ENCODE data around the gene DCUN1D4.
"Not testable (repeated sequence)": the region's sequence is repeated elsewhere in the genome, so short reads cannot be mapped to it uniquely, and the experiment has no call there.

Gene DCUN1D4

GRCh38 chr4:51855751-51856150 is 12.8 kb downstream of the DCUN1D4 start:
- no peak for DNase-seq

GRCh38 chr4:51858605-51859202 is 15.8 kb downstream of the DCUN1D4 start:
- no peak for DNase-seq

GRCh38 chr4:51859476-51860031 is 16.6 kb downstream of the DCUN1D4 start:
- no peak for DNase-seq

GRCh38 chr4:51862199-51862598 is 19.2 kb downstream of the DCUN1D4 start:
- no peak for DNase-seq

- no peak for DNase-seq
Observed at GRCh38 chr4:51862781-51863180, 19.8 kb downstream of the DCUN1D4 start.

- no peak for DNase-seq
Observed at GRCh38 chr4:51865717-51866116, 22.8 kb downstream of the DCUN1D4 start.

GRCh38 chr4:51866835-51867234 is 23.9 kb downstream of the DCUN1D4 start:
- no peak for DNase-seq

GRCh38 chr4:51867689-51868448 is 24.9 kb downstream of the DCUN1D4 start:
- DNase-seq, result no peak

GRCh38 chr4:51868449-51868847 is 25.5 kb downstream of the DCUN1D4 start:
- no peak for DNase-seq

GRCh38 chr4:51870441-51871188 is 27.7 kb downstream of the DCUN1D4 start:
- no peak for DNase-seq

- DNase-seq, result no peak
Observed at GRCh38 chr4:51872283-51872997, 29.5 kb downstream of the DCUN1D4 start.

GRCh38 chr4:51874551-51874950 is 31.6 kb downstream of the DCUN1D4 start:
- DNase-seq, result no peak

GRCh38 chr4:51878431-51878830 is 35.5 kb downstream of the DCUN1D4 start:
- DNase-seq, result no peak

GRCh38 chr4:51880016-51880915 is 37.3 kb downstream of the DCUN1D4 start:
- no peak for DNase-seq

GRCh38 chr4:51884055-51884454 is 41.1 kb downstream of the DCUN1D4 start:
- no peak for DNase-seq

- no peak for DNase-seq
Observed at GRCh38 chr4:51884606-51885005, 41.7 kb downstream of the DCUN1D4 start.

- DNase-seq, result no peak
Observed at GRCh38 chr4:51885363-51885762, 42.4 kb downstream of the DCUN1D4 start.

- DNase-seq, result no peak
Observed at GRCh38 chr4:51890760-51891159, 47.8 kb downstream of the DCUN1D4 start.

GRCh38 chr4:51893402-51893801 is 50.4 kb downstream of the DCUN1D4 start:
- not testable (repeated sequence) for DNase-seq

- DNase-seq, result no peak
Observed at GRCh38 chr4:51894059-51894645, 51.2 kb downstream of the DCUN1D4 start.

- DNase-seq, result no peak
Observed at GRCh38 chr4:51895158-51895557, 52.2 kb downstream of the DCUN1D4 start.
